GM18867 (cell line): ENCODE data around the gene FBXO17.
"Not testable (repeated sequence)": the region's sequence is repeated elsewhere in the genome, so short reads cannot be mapped to it uniquely, and the experiment has no call there.

ENCODE experiments used
- ATAC-seq: cut with Tn5 transposase; IDR thresholded peaks from one replicate; pipeline ENCODE4 v1.9.1; 2021; ENCODE audit warnings: mild to moderate bottlenecking, moderate library complexity; ENCODE audit not compliant: unreplicated experiment

FBXO17 gene

GRCh38 chr19:38980583-38981374 is 5.2 kb upstream of the FBXO17 start:
- ATAC-seq, result no peak

GRCh38 chr19:38979812-38980211 is 4.3 kb upstream of the FBXO17 start:
- no peak for ATAC-seq

DNA sequence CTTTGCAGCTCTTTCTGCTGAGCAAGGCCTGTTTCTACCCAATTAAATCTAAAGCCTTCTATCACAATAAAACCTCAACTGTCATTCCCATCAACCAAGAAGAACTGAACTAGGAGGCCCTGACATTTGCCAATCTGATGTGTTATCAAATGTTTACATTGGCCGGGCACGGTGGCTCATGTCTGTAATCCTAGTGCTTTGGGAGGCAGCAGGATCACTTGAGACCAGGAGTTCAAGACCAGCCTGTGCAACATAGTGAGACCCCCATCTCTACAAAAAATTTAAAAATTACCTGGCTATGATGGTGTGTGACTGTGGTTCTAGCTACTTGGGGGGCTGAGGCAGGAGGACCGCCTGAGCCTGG is 2.8 kb upstream of the FBXO17 start:
- ATAC-seq, result no peak

DNA sequence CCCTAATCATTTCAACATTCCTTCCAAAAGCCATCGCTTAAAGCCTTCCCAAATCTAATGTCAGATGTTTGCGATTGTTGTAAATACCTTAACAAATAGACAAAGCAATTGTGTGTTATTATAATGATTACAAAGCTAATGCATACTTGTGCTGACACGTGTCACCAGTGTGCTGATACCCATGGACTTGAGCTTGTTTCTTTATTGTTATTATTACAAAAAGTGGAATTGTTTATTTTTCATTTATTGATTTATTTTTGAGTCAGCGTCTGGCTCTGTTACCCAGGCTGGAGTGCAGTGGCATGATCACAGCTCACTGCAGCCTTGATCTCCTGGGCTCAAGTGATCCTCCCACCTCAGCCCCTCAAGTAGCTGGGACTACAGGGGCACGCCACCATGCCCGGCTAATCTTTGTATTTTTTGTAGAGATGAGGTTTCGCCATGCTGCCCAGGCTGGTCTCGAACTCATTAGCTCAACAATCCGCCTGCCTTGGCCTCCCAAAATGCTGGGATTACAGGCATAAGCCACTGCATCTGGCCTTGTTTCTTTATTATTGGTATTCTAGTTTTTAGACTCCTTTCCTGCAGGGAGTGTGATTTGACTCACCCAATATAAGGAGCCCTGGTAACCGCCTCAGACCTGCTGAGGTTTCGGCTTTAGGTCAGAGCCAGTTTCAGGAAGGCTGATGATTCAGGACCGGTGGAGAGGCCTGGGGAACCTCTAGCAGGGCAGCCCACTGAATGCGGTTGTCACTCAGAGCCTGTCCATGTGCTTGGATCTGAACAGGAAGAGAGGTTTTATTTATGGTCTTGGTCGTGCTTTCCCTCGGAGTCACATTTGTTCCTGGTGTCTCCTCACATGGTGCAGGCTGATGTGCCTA is 2.1 kb upstream of the FBXO17 start:
- ATAC-seq, result peak; percentile 63

DNA sequence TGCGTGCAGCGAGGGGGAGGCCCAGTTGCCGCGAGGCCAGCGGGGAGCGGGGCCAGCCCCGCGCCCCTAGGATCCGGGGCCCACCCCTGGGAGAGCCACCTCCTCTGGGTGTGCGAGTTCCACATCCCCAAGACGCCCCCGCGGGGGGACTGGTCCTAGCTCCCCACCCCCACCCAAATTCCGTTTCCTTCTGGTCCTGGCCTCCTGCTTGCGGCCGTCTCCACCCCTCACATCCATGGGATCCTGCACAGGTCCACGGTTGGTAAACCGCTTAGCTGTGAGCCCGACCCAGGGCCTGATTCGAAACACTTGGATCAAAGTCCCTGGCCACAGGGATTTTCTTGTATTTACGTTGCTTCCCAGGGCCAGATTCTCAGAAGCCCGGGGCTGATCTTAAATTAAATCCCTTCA is 324 bp upstream of the FBXO17 start:
- ATAC-seq, result no peak

GRCh38 chr19:38974624-38975213 is 823 bp downstream of the FBXO17 start:
- no peak for ATAC-seq

DNA sequence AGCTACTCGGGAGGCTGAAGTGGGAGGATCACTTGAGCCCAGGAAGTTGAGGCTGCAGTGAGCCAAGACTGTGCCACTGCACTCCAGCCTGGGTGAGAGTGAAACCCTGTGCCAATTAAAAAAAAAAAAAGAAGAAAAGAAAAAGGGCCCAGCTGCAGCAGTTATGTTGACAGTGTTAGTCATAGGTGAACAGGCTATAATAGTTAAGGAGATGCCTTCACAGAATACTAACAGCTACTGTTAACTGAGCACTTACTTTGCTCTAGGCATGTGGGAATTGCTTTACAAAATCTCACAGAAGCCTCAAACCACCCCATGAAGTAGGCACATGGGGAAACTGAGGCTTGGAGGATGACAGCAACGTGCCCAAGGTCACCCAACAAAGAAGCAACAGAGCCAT is 3.9 kb downstream of the FBXO17 start:
- no peak for ATAC-seq

- ATAC-seq, result no peak
Measured at GRCh38 chr19:38970664-38971532, 4.6 kb downstream of the FBXO17 start.

DNA sequence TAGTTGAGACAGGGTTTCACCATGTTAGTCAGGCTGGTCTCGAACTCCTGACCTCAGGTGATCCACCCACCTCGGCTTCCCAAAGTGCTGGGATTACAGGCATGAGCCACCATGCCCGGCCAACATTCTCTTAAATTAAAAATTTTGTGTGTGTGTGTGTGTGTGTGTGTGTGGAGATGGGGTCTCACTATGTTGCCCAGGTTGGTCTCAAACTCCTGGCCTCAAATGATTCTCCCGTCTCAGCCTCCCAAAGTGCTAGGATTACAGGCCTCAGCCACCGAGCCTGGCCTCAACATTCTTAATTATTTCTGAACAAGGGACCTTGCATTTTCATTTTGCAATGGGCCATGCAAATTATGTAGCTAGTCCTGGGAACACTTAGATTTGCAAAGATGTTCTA is 9.4 kb downstream of the FBXO17 start:
- ATAC-seq, result not testable (repeated sequence)

GRCh38 chr19:38964738-38965137 is 10.8 kb downstream of the FBXO17 start:
- ATAC-seq, result no peak

DNA sequence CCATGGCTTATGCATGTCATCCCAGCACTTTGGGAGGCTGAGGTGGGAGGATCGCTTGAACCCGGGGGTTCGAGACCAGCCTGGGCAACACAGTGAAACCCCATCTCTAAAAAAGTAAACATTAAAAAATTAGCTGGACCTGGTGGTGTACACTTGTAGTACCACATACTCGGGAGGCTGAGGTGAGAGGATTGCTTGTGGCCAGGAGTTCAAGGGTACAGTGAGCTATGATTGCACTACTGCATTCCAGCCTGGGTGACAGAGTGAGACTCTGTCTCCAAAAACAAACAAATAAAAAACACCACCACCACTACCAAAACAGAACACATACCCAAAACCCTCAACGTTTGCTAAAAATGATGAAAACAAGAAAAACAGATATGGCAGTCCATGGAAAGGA is 15.9 kb downstream of the FBXO17 start:
- no peak for ATAC-seq

DNA sequence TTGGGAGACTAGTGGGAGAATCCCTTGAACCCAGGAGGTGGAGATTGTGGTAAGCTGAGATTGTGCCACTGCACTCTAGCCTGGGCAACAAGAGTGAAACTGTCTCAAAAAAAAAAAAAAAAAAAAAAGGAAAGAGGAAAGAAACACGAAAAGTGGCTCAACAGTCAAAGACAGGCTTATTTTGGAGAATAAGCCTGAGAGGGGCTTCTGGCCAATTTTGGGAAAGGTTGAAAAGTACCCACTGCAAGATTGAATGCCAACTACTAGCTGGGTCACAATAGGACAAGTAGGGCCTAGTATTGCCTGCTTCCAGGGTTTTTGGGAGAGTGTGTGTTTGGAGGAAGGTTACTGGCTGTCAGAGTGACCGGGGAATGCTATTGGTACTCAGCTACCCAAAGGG is 17.2 kb downstream of the FBXO17 start:
- no peak for ATAC-seq

GRCh38 chr19:38956264-38956663 is 19.3 kb downstream of the FBXO17 start:
- no peak for ATAC-seq

DNA sequence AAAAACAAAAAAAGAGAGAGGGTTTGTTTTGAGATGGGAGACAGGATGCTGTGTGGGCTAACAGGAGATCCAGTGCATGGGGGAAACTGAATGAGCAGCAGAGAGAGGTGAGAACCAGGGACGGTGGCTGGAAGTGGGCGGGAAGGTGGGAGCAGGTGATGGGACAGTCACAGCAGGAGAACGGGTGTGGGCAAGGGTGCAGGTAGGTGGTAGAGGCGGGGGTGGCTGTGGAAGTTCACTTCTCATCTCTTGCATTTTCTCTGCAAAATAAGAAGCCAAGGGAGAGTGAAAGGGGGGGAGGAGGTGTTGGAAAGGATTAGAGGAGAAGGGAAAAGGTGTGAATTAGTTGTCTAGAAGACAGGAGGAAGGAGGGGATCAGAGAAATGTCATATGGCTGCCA is 21.9 kb downstream of the FBXO17 start:
- ATAC-seq, result no peak

- ATAC-seq, result no peak
Measured at GRCh38 chr19:38952395-38953165, 23.0 kb downstream of the FBXO17 start.

- ATAC-seq, result no peak
Measured at GRCh38 chr19:38951187-38951586, 24.4 kb downstream of the FBXO17 start.

- peak; percentile 49 for ATAC-seq
Measured at GRCh38 chr19:38949580-38950367, 25.8 kb downstream of the FBXO17 start.

- ATAC-seq, result no peak
Measured at GRCh38 chr19:38946229-38947010, 29.1 kb downstream of the FBXO17 start.
